Measurements from ENCODE around the gene ENO4.

DNA sequence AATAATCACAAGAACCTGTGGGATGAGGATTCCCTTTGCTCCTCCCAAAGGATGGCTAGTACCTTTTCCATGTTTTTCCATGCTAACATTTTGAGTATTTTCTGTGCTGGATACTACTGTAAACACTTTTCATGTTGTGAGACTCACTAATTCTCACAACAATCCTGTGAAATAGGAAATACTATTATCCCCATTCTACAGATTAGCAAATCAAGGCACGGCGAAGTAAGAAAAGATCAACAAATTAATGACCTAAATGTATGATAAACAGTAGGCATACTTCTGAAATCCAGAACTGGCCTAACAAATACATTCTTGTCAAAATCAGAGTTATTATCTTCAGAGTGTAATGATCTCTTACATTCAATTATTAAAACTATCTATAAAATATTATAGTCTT, 69.3 kb downstream of the ENO4 start:
- TF ChIP-seq EZH2 (IDR thresholded peaks at IDR 0.05; ENCODE audit: low read depth, unreplicated experiment) (no peak), POLR2AphosphoS5 (IDR thresholded peaks at IDR 0.05; ENCODE audit: low read depth) (no peak), CREB1 (CRISPR knock-in tag; IDR thresholded peaks at IDR 0.05; ENCODE audit: low read depth) (no peak), JUNB (IDR thresholded peaks at IDR 0.05; ENCODE audit: unreplicated experiment) (no peak), NANOG (IDR thresholded peaks at IDR 0.05; ENCODE audit: borderline replicate concordance) (no peak), ZNF331 (CRISPR knock-in tag; IDR thresholded peaks at IDR 0.05; ENCODE audit: low read depth) (no peak), EZH2phosphoT487 (IDR thresholded peaks at IDR 0.05; ENCODE audit: unreplicated experiment) (no peak), STAT1 (IDR thresholded peaks at IDR 0.05; ENCODE audit: unreplicated experiment) (no peak), ZNF114 (CRISPR knock-in tag; IDR thresholded peaks at IDR 0.05) (no peak)
- TF ChIP-seq, protein P1, sequence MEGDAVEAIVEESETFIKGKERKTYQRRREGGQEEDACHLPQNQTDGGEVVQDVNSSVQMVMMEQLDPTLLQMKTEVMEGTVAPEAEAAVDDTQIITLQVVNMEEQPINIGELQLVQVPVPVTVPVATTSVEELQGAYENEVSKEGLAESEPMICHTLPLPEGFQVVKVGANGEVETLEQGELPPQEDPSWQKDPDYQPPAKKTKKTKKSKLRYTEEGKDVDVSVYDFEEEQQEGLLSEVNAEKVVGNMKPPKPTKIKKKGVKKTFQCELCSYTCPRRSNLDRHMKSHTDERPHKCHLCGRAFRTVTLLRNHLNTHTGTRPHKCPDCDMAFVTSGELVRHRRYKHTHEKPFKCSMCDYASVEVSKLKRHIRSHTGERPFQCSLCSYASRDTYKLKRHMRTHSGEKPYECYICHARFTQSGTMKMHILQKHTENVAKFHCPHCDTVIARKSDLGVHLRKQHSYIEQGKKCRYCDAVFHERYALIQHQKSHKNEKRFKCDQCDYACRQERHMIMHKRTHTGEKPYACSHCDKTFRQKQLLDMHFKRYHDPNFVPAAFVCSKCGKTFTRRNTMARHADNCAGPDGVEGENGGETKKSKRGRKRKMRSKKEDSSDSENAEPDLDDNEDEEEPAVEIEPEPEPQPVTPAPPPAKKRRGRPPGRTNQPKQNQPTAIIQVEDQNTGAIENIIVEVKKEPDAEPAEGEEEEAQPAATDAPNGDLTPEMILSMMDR (conservative IDR thresholded peaks at IDR 0.05; ENCODE audit: low read depth in 2 of 2), result no peak
- TF ChIP-seq, protein P2, sequence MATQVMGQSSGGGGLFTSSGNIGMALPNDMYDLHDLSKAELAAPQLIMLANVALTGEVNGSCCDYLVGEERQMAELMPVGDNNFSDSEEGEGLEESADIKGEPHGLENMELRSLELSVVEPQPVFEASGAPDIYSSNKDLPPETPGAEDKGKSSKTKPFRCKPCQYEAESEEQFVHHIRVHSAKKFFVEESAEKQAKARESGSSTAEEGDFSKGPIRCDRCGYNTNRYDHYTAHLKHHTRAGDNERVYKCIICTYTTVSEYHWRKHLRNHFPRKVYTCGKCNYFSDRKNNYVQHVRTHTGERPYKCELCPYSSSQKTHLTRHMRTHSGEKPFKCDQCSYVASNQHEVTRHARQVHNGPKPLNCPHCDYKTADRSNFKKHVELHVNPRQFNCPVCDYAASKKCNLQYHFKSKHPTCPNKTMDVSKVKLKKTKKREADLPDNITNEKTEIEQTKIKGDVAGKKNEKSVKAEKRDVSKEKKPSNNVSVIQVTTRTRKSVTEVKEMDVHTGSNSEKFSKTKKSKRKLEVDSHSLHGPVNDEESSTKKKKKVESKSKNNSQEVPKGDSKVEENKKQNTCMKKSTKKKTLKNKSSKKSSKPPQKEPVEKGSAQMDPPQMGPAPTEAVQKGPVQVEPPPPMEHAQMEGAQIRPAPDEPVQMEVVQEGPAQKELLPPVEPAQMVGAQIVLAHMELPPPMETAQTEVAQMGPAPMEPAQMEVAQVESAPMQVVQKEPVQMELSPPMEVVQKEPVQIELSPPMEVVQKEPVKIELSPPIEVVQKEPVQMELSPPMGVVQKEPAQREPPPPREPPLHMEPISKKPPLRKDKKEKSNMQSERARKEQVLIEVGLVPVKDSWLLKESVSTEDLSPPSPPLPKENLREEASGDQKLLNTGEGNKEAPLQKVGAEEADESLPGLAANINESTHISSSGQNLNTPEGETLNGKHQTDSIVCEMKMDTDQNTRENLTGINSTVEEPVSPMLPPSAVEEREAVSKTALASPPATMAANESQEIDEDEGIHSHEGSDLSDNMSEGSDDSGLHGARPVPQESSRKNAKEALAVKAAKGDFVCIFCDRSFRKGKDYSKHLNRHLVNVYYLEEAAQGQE (IDR thresholded peaks at IDR 0.05; ENCODE audit: unreplicated experiment), result no peak
- TF ChIP-seq, protein P3, sequence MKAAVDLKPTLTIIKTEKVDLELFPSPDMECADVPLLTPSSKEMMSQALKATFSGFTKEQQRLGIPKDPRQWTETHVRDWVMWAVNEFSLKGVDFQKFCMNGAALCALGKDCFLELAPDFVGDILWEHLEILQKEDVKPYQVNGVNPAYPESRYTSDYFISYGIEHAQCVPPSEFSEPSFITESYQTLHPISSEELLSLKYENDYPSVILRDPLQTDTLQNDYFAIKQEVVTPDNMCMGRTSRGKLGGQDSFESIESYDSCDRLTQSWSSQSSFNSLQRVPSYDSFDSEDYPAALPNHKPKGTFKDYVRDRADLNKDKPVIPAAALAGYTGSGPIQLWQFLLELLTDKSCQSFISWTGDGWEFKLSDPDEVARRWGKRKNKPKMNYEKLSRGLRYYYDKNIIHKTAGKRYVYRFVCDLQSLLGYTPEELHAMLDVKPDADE (IDR thresholded peaks at IDR 0.05), result no peak
